Measurements from ENCODE around the gene COL1A1.

Gene COL1A1

DNA sequence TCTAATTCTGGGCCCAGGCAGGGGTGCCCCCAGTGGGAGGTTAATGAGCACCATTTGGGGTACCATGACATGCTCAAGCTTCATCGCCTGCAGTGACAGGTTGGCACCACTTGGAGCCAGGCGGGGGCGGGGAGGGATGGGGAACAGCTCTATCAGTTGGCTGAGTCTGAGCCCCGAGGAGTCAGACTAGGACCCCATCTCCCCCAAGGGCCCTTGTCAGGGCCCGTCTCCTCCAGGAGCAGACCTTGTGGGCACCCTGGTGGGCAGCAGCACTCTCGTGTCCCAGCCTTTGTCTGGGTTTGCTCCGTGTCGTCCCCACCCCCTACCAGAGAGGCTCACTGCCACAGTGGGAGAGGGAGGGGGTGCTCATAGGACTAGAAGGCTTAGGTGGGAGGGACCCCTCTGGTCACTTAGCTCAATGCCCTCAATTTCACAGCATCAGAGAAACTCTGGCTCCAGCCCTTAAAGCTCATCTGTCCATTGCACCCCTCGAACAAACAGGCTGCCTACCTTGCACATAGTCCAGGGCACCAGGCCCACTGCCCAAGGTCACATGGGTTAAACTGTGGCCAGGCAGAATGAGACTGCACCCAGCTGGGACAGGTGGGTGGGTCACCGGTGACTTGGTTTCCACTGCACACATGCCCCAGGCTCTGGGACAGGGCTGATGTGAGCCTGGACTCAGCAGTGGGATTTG is 55.1 kb downstream of the COL1A1 start:
- peak overlapping the region; percentile 84; the same call in 1 of the 2 replicates for H3K27ac ChIP-seq (replicated peaks)

DNA sequence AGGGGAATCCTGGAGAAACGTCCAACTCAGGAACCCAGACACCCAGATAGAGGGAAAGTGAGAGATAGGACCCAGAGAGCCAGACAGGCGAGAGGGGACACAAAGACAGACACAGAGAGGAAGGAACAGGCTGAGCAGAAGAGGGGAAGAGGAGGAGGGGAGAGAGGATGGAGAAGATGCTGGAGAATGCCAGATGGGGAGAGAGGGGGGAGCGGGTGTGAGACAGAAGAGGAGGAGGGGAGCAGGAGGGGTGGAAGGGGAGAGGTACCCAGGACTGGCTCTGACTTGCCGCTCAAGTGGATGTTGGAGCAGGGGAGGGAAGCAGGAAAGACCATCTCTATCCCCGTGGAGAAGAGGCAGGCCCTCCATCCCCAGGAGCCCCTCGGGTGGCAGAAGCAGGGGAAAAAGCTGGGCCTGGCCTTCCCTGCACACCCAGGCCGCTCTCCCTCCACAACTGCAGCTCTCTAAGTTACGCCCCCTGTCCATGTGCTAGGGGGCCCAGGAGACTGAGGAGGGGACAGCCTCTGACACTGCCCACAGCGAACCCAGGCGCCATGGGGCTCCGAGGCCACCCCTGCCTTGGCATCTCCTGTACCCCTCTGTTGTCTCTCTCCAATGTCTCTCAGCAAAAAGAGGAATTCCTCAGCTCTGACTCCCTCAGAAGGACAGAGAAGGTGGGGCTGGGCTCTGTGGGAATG is 55.8 kb downstream of the COL1A1 start:
- no peak for DNase-seq (ENCODE audit: low read depth in 1 of 2, low spot score in 1 of 2)
- no peaks in the 10 kb centered on the region for H3K27me3 ChIP-seq (ENCODE audit: insufficient read depth, poor library complexity, severe bottlenecking)
- no peak for TF ChIP-seq GABPA (IDR thresholded peaks at IDR 0.05; ENCODE audit: low read depth)
- no peak for TF ChIP-seq POLR2AphosphoS5 (IDR thresholded peaks at IDR 0.05; ENCODE audit: low read depth)
- no peak for TF ChIP-seq SPI1 (IDR thresholded peaks at IDR 0.05; ENCODE audit: borderline replicate concordance, low read depth)
- TF ChIP-seq, protein P1, sequence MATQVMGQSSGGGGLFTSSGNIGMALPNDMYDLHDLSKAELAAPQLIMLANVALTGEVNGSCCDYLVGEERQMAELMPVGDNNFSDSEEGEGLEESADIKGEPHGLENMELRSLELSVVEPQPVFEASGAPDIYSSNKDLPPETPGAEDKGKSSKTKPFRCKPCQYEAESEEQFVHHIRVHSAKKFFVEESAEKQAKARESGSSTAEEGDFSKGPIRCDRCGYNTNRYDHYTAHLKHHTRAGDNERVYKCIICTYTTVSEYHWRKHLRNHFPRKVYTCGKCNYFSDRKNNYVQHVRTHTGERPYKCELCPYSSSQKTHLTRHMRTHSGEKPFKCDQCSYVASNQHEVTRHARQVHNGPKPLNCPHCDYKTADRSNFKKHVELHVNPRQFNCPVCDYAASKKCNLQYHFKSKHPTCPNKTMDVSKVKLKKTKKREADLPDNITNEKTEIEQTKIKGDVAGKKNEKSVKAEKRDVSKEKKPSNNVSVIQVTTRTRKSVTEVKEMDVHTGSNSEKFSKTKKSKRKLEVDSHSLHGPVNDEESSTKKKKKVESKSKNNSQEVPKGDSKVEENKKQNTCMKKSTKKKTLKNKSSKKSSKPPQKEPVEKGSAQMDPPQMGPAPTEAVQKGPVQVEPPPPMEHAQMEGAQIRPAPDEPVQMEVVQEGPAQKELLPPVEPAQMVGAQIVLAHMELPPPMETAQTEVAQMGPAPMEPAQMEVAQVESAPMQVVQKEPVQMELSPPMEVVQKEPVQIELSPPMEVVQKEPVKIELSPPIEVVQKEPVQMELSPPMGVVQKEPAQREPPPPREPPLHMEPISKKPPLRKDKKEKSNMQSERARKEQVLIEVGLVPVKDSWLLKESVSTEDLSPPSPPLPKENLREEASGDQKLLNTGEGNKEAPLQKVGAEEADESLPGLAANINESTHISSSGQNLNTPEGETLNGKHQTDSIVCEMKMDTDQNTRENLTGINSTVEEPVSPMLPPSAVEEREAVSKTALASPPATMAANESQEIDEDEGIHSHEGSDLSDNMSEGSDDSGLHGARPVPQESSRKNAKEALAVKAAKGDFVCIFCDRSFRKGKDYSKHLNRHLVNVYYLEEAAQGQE (IDR thresholded peaks at IDR 0.05; ENCODE audit: insufficient replicate concordance, low read depth): no peak
- TF ChIP-seq, protein P2, sequence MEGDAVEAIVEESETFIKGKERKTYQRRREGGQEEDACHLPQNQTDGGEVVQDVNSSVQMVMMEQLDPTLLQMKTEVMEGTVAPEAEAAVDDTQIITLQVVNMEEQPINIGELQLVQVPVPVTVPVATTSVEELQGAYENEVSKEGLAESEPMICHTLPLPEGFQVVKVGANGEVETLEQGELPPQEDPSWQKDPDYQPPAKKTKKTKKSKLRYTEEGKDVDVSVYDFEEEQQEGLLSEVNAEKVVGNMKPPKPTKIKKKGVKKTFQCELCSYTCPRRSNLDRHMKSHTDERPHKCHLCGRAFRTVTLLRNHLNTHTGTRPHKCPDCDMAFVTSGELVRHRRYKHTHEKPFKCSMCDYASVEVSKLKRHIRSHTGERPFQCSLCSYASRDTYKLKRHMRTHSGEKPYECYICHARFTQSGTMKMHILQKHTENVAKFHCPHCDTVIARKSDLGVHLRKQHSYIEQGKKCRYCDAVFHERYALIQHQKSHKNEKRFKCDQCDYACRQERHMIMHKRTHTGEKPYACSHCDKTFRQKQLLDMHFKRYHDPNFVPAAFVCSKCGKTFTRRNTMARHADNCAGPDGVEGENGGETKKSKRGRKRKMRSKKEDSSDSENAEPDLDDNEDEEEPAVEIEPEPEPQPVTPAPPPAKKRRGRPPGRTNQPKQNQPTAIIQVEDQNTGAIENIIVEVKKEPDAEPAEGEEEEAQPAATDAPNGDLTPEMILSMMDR (IDR thresholded peaks at IDR 0.05; ENCODE audit: insufficient read depth, low read length): no peak
- no peak overlapping the region for H3K4me3 ChIP-seq (replicated peaks; ENCODE audit: insufficient read depth, low read length)
- no peak overlapping the region for H3K27ac ChIP-seq (replicated peaks)

More for the DNA sequence above, 55.1 kb downstream of the COL1A1 start:
- Histone ChIP-seq H3K4me3 (replicated peaks; ENCODE audit: insufficient read depth, low read length) (peak overlapping the region; percentile 79), H3K27me3 (ENCODE audit: insufficient read depth, poor library complexity, severe bottlenecking) (no peaks in the 10 kb centered on the region)
- no peak for DNase-seq (ENCODE audit: low read depth in 1 of 2, low spot score in 1 of 2)
- TF ChIP-seq SPI1 (IDR thresholded peaks at IDR 0.05; ENCODE audit: borderline replicate concordance, low read depth): no peak
- TF ChIP-seq, protein P2 (IDR thresholded peaks at IDR 0.05; ENCODE audit: insufficient read depth, low read length): no peak
- TF ChIP-seq GABPA (IDR thresholded peaks at IDR 0.05; ENCODE audit: low read depth): no peak
- TF ChIP-seq POLR2AphosphoS5 (IDR thresholded peaks at IDR 0.05; ENCODE audit: low read depth): no peak
- TF ChIP-seq, protein P1 (IDR thresholded peaks at IDR 0.05; ENCODE audit: insufficient replicate concordance, low read depth): no peak

DNA sequence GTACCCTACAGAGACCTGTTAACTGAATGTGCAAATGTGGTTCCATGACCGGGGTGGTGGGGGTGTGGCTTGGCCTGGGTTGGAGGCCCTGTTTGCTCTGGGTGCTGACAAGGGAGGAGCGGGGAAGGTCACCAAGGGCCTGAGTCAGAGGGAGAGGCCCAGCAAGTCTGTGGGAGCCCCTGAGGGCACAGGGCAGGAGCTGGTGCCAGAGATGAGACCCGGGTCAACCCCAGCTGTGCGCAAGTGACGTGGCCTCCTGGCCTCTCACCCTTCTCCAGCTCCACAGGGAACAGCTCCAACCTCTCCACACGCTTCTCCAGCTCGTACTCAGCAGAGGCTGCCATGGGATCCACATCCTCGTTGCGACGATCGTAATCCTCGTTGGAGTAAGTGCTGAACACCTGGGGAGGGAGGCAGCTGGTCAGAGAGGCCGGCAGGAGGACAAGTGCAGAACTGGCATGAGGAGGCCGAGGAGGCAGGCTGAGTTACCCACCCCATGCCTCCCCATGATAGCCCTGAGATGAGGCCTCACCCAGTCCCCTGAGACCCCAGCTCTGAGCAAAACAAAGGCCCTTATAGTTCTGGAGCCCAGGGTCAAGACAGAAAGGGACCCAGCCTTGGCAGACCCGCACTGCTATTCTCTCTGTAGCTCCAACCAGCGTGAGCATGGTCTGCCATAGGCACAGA is 56.4 kb downstream of the COL1A1 start:
- Histone ChIP-seq H3K4me3 (replicated peaks; ENCODE audit: insufficient read depth, low read length) (no peak overlapping the region), H3K27me3 (ENCODE audit: insufficient read depth, poor library complexity, severe bottlenecking) (no peaks in the 10 kb centered on the region), H3K27ac (replicated peaks) (no peak overlapping the region)
- TF ChIP-seq, protein P2 (IDR thresholded peaks at IDR 0.05; ENCODE audit: insufficient read depth, low read length): no peak
- DNase-seq (ENCODE audit: low read depth in 1 of 2, low spot score in 1 of 2): no peak

Data from HL-60 (cell line).